PC-9 (cell line): Measurements from ENCODE around the gene CRADD.

Experiments
- EZH2 ChIP-seq: fragments of 200-600 bp; sonication (generic); IDR thresholded peaks from 2 replicates; pipeline ENCODE4 v1.8.0; 2017; ENCODE audit warnings: antibody characterized with exemption, low read depth
- TF ChIP-seq, protein P1 (sequence below): fragments of 200-600 bp; sonication (generic); conservative IDR thresholded peaks from 2 replicates; pipeline ENCODE4 v1.6.1; 2017; ENCODE audit warnings: mixed run types, antibody characterized with exemption, mild to moderate bottlenecking, moderate library complexity

DNA sequence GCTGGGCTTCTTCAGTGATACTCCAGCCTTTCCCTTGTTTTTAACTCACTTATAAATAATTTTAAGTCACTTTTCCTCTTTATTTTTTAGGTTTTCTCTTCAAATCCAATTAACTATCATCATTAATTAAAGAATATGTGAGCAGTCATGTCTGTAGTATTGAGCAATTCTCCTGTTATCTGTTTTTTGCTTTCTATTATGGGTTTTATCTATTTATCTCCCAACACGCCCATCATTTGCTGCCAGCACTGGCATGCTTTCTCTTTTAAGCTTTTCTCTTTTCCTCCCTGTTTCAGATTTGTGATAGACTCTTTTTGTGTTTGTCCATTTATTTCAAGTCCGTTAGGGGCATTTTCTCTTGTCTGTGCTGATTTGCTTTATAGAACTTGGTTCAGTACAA, 72.3 kb downstream of the CRADD start:
- TF ChIP-seq, protein P1, sequence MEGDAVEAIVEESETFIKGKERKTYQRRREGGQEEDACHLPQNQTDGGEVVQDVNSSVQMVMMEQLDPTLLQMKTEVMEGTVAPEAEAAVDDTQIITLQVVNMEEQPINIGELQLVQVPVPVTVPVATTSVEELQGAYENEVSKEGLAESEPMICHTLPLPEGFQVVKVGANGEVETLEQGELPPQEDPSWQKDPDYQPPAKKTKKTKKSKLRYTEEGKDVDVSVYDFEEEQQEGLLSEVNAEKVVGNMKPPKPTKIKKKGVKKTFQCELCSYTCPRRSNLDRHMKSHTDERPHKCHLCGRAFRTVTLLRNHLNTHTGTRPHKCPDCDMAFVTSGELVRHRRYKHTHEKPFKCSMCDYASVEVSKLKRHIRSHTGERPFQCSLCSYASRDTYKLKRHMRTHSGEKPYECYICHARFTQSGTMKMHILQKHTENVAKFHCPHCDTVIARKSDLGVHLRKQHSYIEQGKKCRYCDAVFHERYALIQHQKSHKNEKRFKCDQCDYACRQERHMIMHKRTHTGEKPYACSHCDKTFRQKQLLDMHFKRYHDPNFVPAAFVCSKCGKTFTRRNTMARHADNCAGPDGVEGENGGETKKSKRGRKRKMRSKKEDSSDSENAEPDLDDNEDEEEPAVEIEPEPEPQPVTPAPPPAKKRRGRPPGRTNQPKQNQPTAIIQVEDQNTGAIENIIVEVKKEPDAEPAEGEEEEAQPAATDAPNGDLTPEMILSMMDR, result no peak
- TF ChIP-seq EZH2, result no peak
